LNCAP (cell line): Measurements from ENCODE around the gene SLC24A3.

Source experiments
- CTCF ChIP-seq: fragments of 450-650 bp; IDR thresholded peaks from 2 replicates; pipeline ENCODE4 v1.5.1; 2017; ENCODE audit warnings: mild to moderate bottlenecking

Gene SLC24A3

GRCh38 chr20:19695081-19695480, 482.6 kb downstream of the SLC24A3 start:
- TF ChIP-seq CTCF = no peak

- no peak for TF ChIP-seq CTCF
Measured at GRCh38 chr20:19696620-19697019, 484.2 kb downstream of the SLC24A3 start.

DNA sequence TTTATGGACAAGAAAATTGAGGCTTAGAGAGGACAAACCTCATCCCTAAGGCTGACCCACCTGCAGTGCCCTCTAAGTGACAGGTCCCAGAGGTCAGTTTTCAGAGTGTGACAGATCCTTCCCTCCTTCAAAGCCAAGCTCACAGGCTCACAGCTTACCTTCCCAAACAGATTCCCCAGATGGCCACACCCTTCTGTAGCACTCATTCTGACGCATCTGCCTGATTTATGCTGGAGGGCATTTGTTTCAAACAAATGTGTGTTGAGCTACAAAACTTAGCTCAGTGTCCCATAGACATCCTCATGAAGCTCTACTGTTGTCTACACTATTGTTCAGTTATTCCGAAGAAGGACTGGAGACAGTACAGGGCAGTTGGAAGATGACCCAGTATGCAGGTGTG, 485.0 kb downstream of the SLC24A3 start:
- no peak for TF ChIP-seq CTCF

DNA sequence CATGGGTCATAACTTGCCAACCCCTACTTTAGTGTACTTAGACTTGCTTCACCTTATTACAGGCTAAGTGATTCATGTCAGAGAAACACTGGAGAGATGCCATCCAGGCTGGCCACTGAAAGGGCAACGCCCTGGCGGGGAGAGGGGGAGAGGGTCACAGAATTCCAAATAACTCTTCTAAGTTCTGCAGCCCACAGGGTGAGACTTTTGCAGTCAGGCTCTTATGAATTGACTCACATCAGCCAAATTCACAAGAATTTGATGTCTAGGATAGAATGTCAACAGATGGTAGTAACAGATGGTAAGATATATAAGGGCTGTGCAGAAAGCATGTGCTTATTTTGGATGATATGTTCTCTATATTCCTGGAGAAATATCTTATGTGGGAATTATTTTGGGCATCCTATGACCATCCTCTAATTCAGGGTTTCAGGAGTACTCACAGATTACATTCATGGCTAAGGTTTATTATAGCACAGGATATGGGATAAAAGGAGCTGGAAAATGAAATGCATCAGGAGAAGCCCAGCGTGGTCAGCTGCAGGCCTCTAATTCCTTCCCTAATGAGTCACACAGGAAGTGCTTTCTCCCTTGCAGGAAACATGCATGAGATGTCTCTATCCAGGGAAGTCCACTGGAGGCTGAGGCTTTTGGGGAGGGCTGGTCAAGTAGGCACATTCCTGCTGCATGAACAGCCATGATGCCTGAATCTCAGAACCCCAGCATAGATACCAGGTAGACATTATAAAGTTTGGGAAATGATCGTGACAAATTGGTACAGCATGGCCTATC, 486.9 kb downstream of the SLC24A3 start:
- TF ChIP-seq CTCF = no peak

DNA sequence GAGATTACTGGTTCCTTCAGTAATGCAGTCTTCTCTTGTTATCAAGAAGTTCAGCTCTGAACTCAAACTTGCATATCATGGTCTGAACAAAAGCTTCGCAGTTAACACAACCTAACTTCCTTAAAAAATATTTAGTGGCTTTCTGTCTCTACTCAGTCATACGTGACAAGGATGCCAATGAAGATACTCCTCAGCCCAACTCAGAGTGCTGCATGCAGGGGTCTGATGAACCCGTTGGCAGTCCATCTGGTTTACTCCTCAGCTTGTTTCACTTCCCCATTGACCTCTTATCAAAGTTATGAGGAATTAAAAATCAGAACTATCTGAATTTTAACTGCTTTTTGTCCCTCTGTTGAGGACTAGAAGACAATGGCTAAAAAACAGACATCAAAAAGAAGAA, 489.0 kb downstream of the SLC24A3 start:
- no peak for TF ChIP-seq CTCF

DNA sequence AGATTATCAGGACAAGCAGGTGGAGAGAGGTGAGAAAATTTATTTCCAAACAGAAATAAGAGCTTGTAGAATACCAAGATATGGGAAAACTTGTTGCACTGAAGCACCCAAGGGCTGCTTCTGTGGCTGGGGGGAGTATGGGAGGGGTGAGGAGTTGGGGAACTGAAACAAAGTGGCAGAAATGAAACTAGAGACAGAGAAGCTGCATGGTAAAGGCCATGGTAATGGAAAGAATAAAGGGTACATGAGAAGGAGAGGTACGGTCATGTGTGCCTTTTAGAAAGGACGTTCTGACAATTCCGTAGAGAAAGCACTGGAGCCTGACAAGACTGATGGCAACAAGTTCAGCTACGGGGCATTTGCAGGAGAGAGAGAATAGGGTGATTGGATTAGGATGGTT, 494.0 kb downstream of the SLC24A3 start:
- TF ChIP-seq CTCF = no peak

DNA sequence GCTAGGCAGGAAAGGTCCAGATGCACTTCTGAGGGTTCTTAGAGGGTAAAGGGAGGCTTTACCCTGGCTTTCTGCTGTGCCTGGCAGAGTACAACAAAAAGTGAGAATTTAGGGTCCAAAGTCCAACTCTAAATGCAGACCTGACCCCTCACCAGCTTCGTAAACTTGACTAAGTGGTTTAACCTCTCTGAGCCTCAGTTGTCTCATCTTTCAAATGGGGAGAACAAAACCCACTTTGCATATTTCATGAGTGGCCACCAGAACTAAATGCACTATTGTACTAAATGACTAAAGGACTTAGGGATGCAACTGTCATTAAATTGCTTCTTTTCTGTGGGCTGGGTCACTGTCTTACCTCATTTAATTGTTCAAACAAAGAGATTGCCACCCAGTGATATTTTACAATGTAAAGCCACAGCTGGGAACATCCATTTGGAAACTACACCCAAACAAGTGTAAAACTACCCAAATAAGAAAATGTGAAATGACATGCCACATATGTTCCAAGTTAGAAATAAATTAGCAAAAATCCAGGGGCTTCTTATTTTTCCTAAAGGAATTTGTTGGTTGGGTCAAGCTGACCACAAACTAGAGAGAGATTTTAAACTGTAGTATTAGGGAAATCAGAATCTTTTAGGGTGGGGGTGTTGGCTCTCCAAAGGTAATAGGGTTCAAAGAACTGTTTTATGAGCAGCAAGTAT, 497.3 kb downstream of the SLC24A3 start:
- TF ChIP-seq CTCF = no peak
